ENCODE results near the gene TAP2.
"Not testable (repeated sequence)": the region's sequence is repeated elsewhere in the genome, so short reads cannot be mapped to it uniquely, and the experiment has no call there.

TAP2 gene

GRCh38 chr6:32835167-32835893 is 3.2 kb downstream of the TAP2 start:
- DNase-seq (ENCODE audit: low read depth), result no peak

DNA sequence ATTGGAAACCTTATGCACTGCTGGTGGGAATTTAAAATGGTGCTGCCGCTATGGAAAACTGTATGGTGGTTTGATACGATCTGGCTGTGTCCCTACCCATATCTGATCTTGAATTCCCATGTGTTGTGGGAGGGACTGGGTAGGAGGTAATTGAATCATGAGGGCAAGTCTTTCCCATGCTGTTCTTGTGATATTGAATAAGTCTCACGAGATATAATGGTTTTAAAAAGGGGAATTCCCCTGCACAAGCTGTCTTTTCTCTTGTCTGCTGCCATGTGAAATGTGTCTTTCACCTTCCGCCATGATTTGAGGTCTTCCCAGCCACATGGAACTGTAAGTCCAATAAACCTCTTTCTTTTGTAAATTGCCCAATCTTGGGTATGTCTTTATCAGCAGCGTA is 4.9 kb downstream of the TAP2 start:
- no peak for DNase-seq (ENCODE audit: low read depth)

DNA sequence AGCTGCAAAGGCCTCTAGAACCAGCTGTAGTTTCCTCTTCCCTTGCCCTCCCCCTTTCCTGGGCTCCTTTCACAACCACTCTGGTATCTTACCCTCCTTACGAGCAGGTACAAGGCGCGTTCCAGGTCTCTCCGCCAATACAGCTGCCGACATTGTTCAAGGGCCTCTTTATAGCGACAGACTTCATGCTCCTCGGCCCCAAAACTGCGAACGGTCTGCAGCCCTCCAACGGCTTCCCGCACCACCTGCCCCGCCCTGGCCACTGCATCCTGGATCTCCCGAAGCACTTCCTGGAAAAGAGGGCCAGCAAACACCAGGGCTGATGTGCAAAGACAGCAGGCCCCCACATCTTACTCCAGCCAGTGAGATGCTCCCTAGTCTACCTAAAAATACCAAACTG is 6.0 kb downstream of the TAP2 start:
- DNase-seq (ENCODE audit: low read depth), result no peak

DNA sequence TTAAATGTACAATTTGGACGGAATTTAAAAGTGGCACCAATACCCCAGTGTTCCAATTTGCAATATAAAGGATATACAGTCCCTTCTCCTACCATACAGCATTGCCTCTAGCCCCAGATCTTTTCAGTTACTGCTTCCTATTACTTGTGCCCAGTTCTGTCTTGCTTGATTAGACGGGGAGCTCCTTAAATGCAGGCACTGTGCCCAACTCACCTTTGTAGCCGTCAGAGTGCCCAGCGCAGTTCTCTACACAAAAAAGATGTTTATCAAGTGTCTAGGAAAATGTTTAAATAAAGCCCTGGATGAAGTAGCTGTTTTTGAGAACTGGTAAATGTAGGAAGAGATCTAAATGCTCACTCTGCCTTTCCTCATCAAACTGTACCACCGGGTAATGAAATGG is 7.6 kb downstream of the TAP2 start:
- DNase-seq (ENCODE audit: low read depth), result no peak

DNA sequence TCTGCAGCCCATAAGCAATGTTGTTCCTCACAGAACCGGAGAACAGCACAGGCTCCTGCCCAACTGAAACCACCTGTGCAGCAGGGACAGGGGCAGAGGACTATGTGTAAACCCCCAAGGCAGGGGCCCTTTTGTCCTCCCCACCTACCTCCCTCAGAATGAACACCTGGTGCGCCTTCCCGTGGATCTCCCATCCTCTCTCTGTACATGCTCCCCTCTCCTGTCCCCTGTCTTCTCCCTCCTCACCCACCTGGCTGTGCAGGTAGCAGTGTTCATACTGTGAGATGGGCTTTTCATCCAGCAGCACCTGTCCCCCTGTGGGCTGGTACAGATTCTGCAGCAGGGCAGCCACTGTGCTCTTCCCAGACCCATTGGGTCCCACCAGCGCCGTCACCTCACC is 8.5 kb downstream of the TAP2 start:
- no peak for DNase-seq (ENCODE audit: low read depth)

DNA sequence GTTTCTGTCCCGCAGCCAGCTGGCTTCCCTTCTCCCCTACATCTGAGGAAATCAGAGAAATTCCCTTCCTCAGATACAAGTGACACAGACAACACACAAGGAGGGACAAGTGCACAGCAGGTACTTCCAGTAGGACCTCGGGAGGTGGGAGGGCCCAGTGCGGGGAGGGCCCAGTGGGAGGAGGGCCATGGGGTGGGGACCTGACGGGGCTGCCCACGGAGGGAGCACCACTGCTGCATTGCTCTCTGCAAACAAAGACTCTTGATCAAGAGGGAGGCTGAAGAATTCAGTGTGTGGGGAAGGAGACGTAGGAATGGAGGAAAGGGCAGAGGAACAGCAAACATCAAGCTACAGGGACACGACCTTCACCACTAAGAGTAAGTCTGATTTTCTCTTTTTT is 9.0 kb downstream of the TAP2 start:
- DNase-seq (ENCODE audit: low read depth), result no peak

GRCh38 chr6:32827025-32827424 is 11.5 kb downstream of the TAP2 start:
- no peak for DNase-seq (ENCODE audit: low read depth)

- DNase-seq (ENCODE audit: low read depth), result no peak
Observed at GRCh38 chr6:32825966-32826365, 12.6 kb downstream of the TAP2 start.

GRCh38 chr6:32819729-32820128 is 18.8 kb downstream of the TAP2 start:
- no peak for DNase-seq (ENCODE audit: low read depth)

DNA sequence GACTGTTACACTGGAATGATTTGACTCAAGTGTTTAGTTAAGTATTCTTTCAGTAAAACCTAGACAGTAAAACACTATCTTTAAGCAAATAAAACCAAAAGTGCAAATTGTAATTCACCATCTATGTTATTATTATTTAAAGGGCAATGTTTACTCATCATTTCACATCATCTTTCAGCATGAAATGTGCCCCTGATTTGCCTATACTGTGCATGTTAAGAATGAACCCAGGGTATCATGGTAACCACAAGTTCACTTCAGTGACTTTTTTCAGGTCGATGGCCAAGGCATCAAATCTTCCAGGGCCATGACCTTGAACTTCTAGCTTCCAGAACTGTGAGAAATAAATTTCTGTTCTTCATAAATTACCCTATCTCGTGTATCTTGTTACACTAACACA is 19.7 kb downstream of the TAP2 start:
- no peak for DNase-seq (ENCODE audit: low read depth)

GRCh38 chr6:32816746-32817204 is 21.8 kb downstream of the TAP2 start, which contains the start of gene HLA-DOB:
TSS of gene HLA-DOB (minus strand) at chr6:32817002. CDS start at chr6:32816951, 51 bp downstream.
- DNase-seq (ENCODE audit: low read depth), result no peak

- no peak for DNase-seq (ENCODE audit: low read depth)
Observed at GRCh38 chr6:32815996-32816395, 22.5 kb downstream of the TAP2 start.

DNA sequence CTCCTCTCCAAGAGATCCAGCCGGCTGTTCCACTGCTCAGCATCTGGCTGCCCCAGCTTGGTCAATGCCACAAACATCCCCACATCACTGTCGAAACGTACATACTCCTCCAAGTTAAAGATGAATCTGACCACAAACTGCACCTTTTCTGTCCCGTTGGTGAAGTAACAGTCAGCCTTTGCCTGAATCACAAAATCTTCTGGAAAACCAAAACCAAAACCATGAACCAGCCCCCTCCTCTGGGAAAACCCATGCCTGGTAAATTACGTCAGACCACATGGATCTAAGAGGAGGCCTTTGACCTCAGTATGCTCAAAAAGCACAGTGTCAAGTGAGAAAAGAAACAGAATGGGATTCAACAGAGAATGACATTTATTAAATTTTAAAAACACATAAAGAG is 23.4 kb downstream of the TAP2 start:
- no peak for DNase-seq (ENCODE audit: low read depth)

DNA sequence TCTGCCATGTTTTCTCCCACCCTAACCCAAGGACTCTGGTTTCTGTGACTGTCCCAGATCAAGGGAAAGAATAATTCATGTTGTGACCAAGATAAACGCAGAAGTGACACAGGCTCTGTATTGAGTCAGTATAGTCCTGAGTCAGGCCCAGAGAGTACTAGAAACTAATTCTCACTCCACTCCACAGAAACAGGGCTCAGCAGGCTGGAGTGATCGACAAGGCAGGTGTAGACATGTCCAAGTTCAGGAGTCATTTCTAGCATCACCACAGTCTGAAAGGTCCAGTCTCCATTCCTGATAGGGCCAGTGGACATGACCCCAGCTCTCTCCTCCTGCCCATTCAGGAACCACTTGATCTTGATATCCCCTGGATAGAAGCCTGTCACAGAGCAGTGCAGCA is 24.4 kb downstream of the TAP2 start:
- DNase-seq (ENCODE audit: low read depth), result no peak

DNA sequence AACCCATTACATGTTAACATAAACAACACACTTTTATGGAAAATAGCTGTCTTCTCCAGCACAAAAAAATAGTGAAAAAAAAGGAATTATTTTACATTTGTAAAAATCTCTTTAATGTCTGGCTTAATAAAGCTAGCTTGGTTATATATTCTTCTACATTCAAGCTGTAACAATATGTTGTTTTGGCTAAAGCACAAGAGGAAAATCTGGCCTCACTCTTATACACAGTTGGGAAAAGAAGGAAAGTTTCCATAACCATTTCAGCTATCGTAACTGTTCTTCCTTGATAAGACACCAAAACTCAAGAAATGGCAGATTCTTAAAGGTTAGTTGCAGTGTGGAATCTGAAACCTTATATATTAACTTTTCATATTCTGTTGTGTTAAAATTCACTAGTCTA is 29.4 kb downstream of the TAP2 start:
- no peak for DNase-seq (ENCODE audit: low read depth)

- no peak for DNase-seq (ENCODE audit: low read depth)
Observed at GRCh38 chr6:32807020-32807580, 31.4 kb downstream of the TAP2 start.

GRCh38 chr6:32805404-32805803 is 33.1 kb downstream of the TAP2 start:
- not testable (repeated sequence) for DNase-seq (ENCODE audit: low read depth)

DNA sequence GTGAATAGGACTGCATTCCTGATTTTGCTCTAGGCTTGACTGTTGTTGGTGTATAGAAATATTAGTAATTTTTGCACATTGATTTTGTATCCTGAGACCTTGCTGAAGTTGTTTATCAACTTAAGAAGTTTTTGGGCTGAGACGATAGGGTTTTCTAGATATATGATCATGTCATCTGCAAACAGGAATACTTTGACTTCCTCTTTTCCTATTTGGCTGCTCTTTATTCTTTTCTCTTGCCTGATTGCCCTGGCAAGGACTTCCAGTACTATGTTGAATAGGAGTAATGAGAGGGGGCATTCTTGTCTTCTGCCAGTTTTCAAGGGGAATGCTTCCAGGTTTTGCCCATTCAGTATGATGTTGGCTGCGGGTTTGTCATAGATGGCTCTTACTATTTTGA is 35.1 kb downstream of the TAP2 start:
- DNase-seq (ENCODE audit: low read depth), result no peak

GRCh38 chr6:32799740-32800139 is 38.8 kb downstream of the TAP2 start:
- DNase-seq (ENCODE audit: low read depth), result no peak

- no peak for DNase-seq (ENCODE audit: low read depth)
Observed at GRCh38 chr6:32799168-32799567, 39.4 kb downstream of the TAP2 start.

GRCh38 chr6:32796848-32797776 is 41.4 kb downstream of the TAP2 start:
- peak; percentile 74 for DNase-seq (ENCODE audit: low read depth)

GRCh38 chr6:32794510-32794909 is 44.0 kb downstream of the TAP2 start:
- DNase-seq (ENCODE audit: low read depth), result no peak

GRCh38 chr6:32792901-32793435 is 45.6 kb downstream of the TAP2 start:
- DNase-seq (ENCODE audit: low read depth), result no peak

Data from stimulated activated CD8-positive, alpha-beta memory T cell treated with anti-CD3 and anti-CD28 coated beads, Interleukin-12 subunit alpha, Interleukin-12 subunit beta, amount 100 ng/mL, for 1 hour (primary cell).